HG02678 (cell line): Measurements from ENCODE around the gene HILPDA.
"Not testable (repeated sequence)": the region's sequence is repeated elsewhere in the genome, so short reads cannot be mapped to it uniquely, and the experiment has no call there.

ENCODE experiments used
- ATAC-seq: cut with Tn5 transposase; IDR thresholded peaks from one replicate; pipeline ENCODE4 v1.9.1; 2021; ENCODE audit warnings: mild to moderate bottlenecking, moderate library complexity; ENCODE audit not compliant: unreplicated experiment

Gene HILPDA

GRCh38 chr7:128459394-128459878 lies 3.8 kb downstream of the HILPDA start:
- peak; percentile 51 for ATAC-seq

- ATAC-seq, result no peak
Observed at GRCh38 chr7:128462460-128462859, 6.8 kb downstream of the HILPDA start.

- ATAC-seq, result not testable (repeated sequence)
Observed at GRCh38 chr7:128463345-128463744, 7.7 kb downstream of the HILPDA start.

- ATAC-seq, result not testable (repeated sequence)
Observed at GRCh38 chr7:128463933-128464332, 8.3 kb downstream of the HILPDA start.

- ATAC-seq, result not testable (repeated sequence)
Observed at GRCh38 chr7:128466871-128467270, 11.2 kb downstream of the HILPDA start.

- ATAC-seq, result peak; percentile 93
Observed at GRCh38 chr7:128476402-128477335, 21.0 kb downstream of the HILPDA start, which contains the start of gene METTL2B. METTL2B (plus strand) TSS chr7:128476748; CDS start chr7:128476766, 18 bp downstream.

- ATAC-seq, result not testable (repeated sequence)
Observed at GRCh38 chr7:128477336-128477690, 21.6 kb downstream of the HILPDA start.

GRCh38 chr7:128479082-128479481 lies 23.4 kb downstream of the HILPDA start:
- ATAC-seq, result not testable (repeated sequence)

- not testable (repeated sequence) for ATAC-seq
Observed at GRCh38 chr7:128488134-128488533, 32.5 kb downstream of the HILPDA start.

- no peak for ATAC-seq
Observed at GRCh38 chr7:128497405-128497804, 41.7 kb downstream of the HILPDA start.

GRCh38 chr7:128505416-128505815 lies 49.7 kb downstream of the HILPDA start:
- not testable (repeated sequence) for ATAC-seq

- peak; percentile 58 for ATAC-seq
Observed at GRCh38 chr7:128506819-128507218, 51.1 kb downstream of the HILPDA start.

GRCh38 chr7:128507321-128507993 lies 51.8 kb downstream of the HILPDA start:
- ATAC-seq, result peak; percentile 51
